Activated CD8-positive, alpha-beta memory T cell treated with anti-CD3 and anti-CD28 coated beads, Interleukin-2, amount 10 ng/mL, durations not matched to agents 7 days and 5 days (primary cell): ENCODE results near the gene ILK. TPM values are rescaled to one million over a fixed set of nuclear protein-coding genes. Genes with fewer than 3 reads are reported as not detected.
A peak's percentile ranks its signal among the peaks of the same experiment; 100 is the strongest.

Experiments
- ATAC-seq: fragments of 150-1000 bp; cut with Tn5 transposase; one replicate; pipeline ENCODE4 v1.10.0; 2021; ENCODE audit warnings: moderate library complexity
- CTCF ChIA-PET: fragments of 350-600 bp; sonication (Branson Sonifier 250); formaldehyde crosslinking; loops from one replicate; lab custom pipeline; 2021; ENCODE audit warnings: antibody characterized with exemption; lab: Charles Lee
- DNase-seq: peaks from one replicate; pipeline ENCODE4 v3.0.0-alpha.2; 2020
- H3K27ac Mint-ChIP-seq: one replicate; pipeline ENCODE4 v1.8.0; 2021; ENCODE audit warnings: mild to moderate bottlenecking, mixed read lengths
- H3K27me3 Mint-ChIP-seq: one replicate; pipeline ENCODE4 v1.8.0; 2021; ENCODE audit warnings: mixed read lengths
- H3K36me3 Mint-ChIP-seq: one replicate; pipeline ENCODE4 v1.8.0; 2021; ENCODE audit warnings: mild to moderate bottlenecking, mixed read lengths
- H3K4me1 Mint-ChIP-seq: one replicate; pipeline ENCODE4 v1.8.0; 2021; ENCODE audit warnings: mixed read lengths
- H3K4me3 Mint-ChIP-seq: one replicate; pipeline ENCODE4 v1.8.0; 2021; ENCODE audit warnings: mild to moderate bottlenecking, moderate library complexity, mixed read lengths
- H3K9me3 Mint-ChIP-seq: one replicate; pipeline ENCODE4 v1.8.0; 2022; ENCODE audit warnings: low read depth, mixed read lengths
- total RNA-seq, 2 experiments: library from RNA; stranded (reverse); gene quantifications; one replicate each; pipeline ENCODE4 v1.2.3, GENCODE V29; 2021

Gene ILK
- total RNA-seq, 2 experiments from 2014 or later, result 151 to 161 TPM

GRCh38 chr11:6584528-6584927 lies 19.0 kb upstream of the ILK start:
- ATAC-seq, result no peak
- Mint-ChIP-seq H3K27ac (no peak overlapping the region), H3K27me3 (no peaks in the 10 kb centered on the region), H3K36me3 (peaks cover 43% of the 10 kb centered on the region), H3K9me3 (peaks cover 10% of the 10 kb centered on the region), H3K4me1 (no peaks in the 10 kb centered on the region), H3K4me3 (no peak overlapping the region)
- no peak for DNase-seq
- CTCF ChIA-PET, result no interaction called here

GRCh38 chr11:6586434-6587359 lies 16.9 kb upstream of the ILK start:
- Mint-ChIP-seq H3K36me3 (peaks cover 42% of the 10 kb centered on the region), H3K27ac (no peak overlapping the region), H3K9me3 (peaks cover 10% of the 10 kb centered on the region), H3K4me3 (no peak overlapping the region), H3K27me3 (no peaks in the 10 kb centered on the region), H3K4me1 (no peaks in the 10 kb centered on the region)
- ATAC-seq (no peak), DNase-seq (peak; percentile 36)
- CTCF ChIA-PET, result interaction anchor here (1.2 to 1.6 kb wide), 2 partner anchors 10 to 18 kb away, joined by 4 to 5 read pairs; no protein-coding TSS in a partner anchor

GRCh38 chr11:6587360-6587953 lies 16.1 kb upstream of the ILK start:
- ATAC-seq (no peak), DNase-seq (no peak)
- H3K4me1 Mint-ChIP-seq, result no peaks in the 10 kb centered on the region
- CTCF ChIA-PET, result interaction anchor here (1.2 to 1.6 kb wide), 2 partner anchors 9 to 17 kb away, joined by 4 to 5 read pairs; no protein-coding TSS in a partner anchor
- peaks cover 10% of the 10 kb centered on the region for H3K9me3 Mint-ChIP-seq
- no peak overlapping the region for H3K27ac Mint-ChIP-seq
- H3K27me3 Mint-ChIP-seq, result no peaks in the 10 kb centered on the region
- peaks cover 41% of the 10 kb centered on the region for H3K36me3 Mint-ChIP-seq
- no peak overlapping the region for H3K4me3 Mint-ChIP-seq

- no peaks in the 10 kb centered on the region for H3K4me1 Mint-ChIP-seq
- ATAC-seq, result no peak
- H3K36me3 Mint-ChIP-seq, result peaks cover 37% of the 10 kb centered on the region
- CTCF ChIA-PET, result interaction anchor here (1.2 to 1.6 kb wide), 2 partner anchors 8 to 17 kb away, joined by 4 to 5 read pairs; no protein-coding TSS in a partner anchor
- H3K27ac Mint-ChIP-seq, result no peak overlapping the region
- peaks cover 8% of the 10 kb centered on the region for H3K9me3 Mint-ChIP-seq
- H3K27me3 Mint-ChIP-seq, result no peaks in the 10 kb centered on the region
- H3K4me3 Mint-ChIP-seq, result no peak overlapping the region
- DNase-seq, result no peak
Measured at GRCh38 chr11:6588018-6588417, 15.6 kb upstream of the ILK start.

- peaks cover 9% of the 10 kb centered on the region for H3K4me1 Mint-ChIP-seq
- H3K36me3 Mint-ChIP-seq, result peaks cover 38% of the 10 kb centered on the region
- CTCF ChIA-PET, result interaction anchor here (1.0 to 2.4 kb wide), 6 partner anchors 8 to 73 kb away, joined by 3 to 6 read pairs (median 3); no protein-coding TSS in a partner anchor
- peak; percentile 33 for DNase-seq
- no peaks in the 10 kb centered on the region for H3K27me3 Mint-ChIP-seq
- H3K4me3 Mint-ChIP-seq, result no peak overlapping the region
- no peak for ATAC-seq
- no peak overlapping the region for H3K27ac Mint-ChIP-seq
- H3K9me3 Mint-ChIP-seq, result no peaks in the 10 kb centered on the region
Measured at GRCh38 chr11:6594142-6594768, 9.3 kb upstream of the ILK start.

- H3K4me1 Mint-ChIP-seq, result peaks cover 14% of the 10 kb centered on the region
- DNase-seq, result peak; percentile 33
- H3K4me3 Mint-ChIP-seq, result no peak overlapping the region
- no peak for ATAC-seq
- H3K27me3 Mint-ChIP-seq, result no peaks in the 10 kb centered on the region
- no peaks in the 10 kb centered on the region for H3K9me3 Mint-ChIP-seq
- no peak overlapping the region for H3K27ac Mint-ChIP-seq
- peaks cover 44% of the 10 kb centered on the region for H3K36me3 Mint-ChIP-seq
- CTCF ChIA-PET, result interaction anchor here (1.0 to 2.4 kb wide), 4 partner anchors 8 to 218 kb away, joined by 3 to 6 read pairs (median 4); no protein-coding TSS in a partner anchor
Measured at GRCh38 chr11:6596239-6596877, 7.2 kb upstream of the ILK start.

- no peak overlapping the region for H3K4me3 Mint-ChIP-seq
- ATAC-seq (no peak), DNase-seq (no peak)
- H3K27ac Mint-ChIP-seq, result no peak overlapping the region
- peaks cover 39% of the 10 kb centered on the region for H3K36me3 Mint-ChIP-seq
- no peaks in the 10 kb centered on the region for H3K27me3 Mint-ChIP-seq
- H3K9me3 Mint-ChIP-seq, result no peaks in the 10 kb centered on the region
- CTCF ChIA-PET, result interaction anchor here (1.3 to 2.2 kb wide), 2 partner anchors 20 to 85 kb away, joined by 3 to 4 read pairs; partner anchors contain the start of genes MRPL17 and TPP1
- H3K4me1 Mint-ChIP-seq, result peaks cover 14% of the 10 kb centered on the region
Measured at GRCh38 chr11:6598555-6598954, 5.0 kb upstream of the ILK start.

- ATAC-seq, result no peak
- peaks cover 8% of the 10 kb centered on the region for H3K4me1 Mint-ChIP-seq
- no peaks in the 10 kb centered on the region for H3K27me3 Mint-ChIP-seq
- no peak overlapping the region for H3K4me3 Mint-ChIP-seq
- no peaks in the 10 kb centered on the region for H3K9me3 Mint-ChIP-seq
- CTCF ChIA-PET, result interaction anchor here (1.2 to 2.2 kb wide), 2 partner anchors 19 to 68 kb away, joined by 3 to 4 read pairs; partner anchors contain the start of gene TPP1
- H3K27ac Mint-ChIP-seq, result peak overlapping the region; percentile 26
- DNase-seq, result peak; percentile 34
- peaks cover 33% of the 10 kb centered on the region for H3K36me3 Mint-ChIP-seq
Measured at GRCh38 chr11:6599449-6599848, 4.1 kb upstream of the ILK start.

- H3K36me3 Mint-ChIP-seq, result peaks cover 30% of the 10 kb centered on the region
- H3K4me3 Mint-ChIP-seq, result no peak overlapping the region
- H3K9me3 Mint-ChIP-seq, result no peaks in the 10 kb centered on the region
- ATAC-seq (no peak), DNase-seq (no peak)
- no peaks in the 10 kb centered on the region for H3K27me3 Mint-ChIP-seq
- H3K4me1 Mint-ChIP-seq, result peaks cover 5% of the 10 kb centered on the region
- CTCF ChIA-PET, result interaction anchor here (0.8 to 2.2 kb wide), 3 partner anchors 19 to 237 kb away, joined by 3 to 4 read pairs (median 3); partner anchors contain the start of gene TPP1
- no peak overlapping the region for H3K27ac Mint-ChIP-seq
Measured at GRCh38 chr11:6599881-6600390, 3.6 kb upstream of the ILK start.

- no peak overlapping the region for H3K4me3 Mint-ChIP-seq
- ATAC-seq (no peak), DNase-seq (peak; percentile 28)
- no peaks in the 10 kb centered on the region for H3K27me3 Mint-ChIP-seq
- peaks cover 7% of the 10 kb centered on the region for H3K4me1 Mint-ChIP-seq
- H3K36me3 Mint-ChIP-seq, result peaks cover 30% of the 10 kb centered on the region
- H3K27ac Mint-ChIP-seq, result no peak overlapping the region
- no peaks in the 10 kb centered on the region for H3K9me3 Mint-ChIP-seq
- CTCF ChIA-PET, result no interaction called here
Measured at GRCh38 chr11:6601041-6601461, 2.5 kb upstream of the ILK start.

GRCh38 chr11:6602096-6602940 lies 1.3 kb upstream of the ILK start:
- ATAC-seq (no peak), DNase-seq (peak; percentile 37)
- Mint-ChIP-seq H3K4me3 (no peak overlapping the region), H3K4me1 (peaks cover 19% of the 10 kb centered on the region), H3K27me3 (no peaks in the 10 kb centered on the region), H3K27ac (peak overlapping the region; percentile 57), H3K9me3 (no peaks in the 10 kb centered on the region), H3K36me3 (peaks cover 32% of the 10 kb centered on the region)
- CTCF ChIA-PET, result interaction anchor here (0.7 to 3.8 kb wide), 7 partner anchors 8 to 223 kb away, joined by 3 to 41 read pairs (median 5); partner anchors contain the start of genes MRPL17 and TPP1
